Measurements from ENCODE around the gene ARHGAP24. TPM values are rescaled to one million over a fixed set of nuclear protein-coding genes. Genes with fewer than 3 reads are reported as not detected.

The ARHGAP24 gene
- total RNA-seq, 1 experiment from 2014 or later = 1.3 TPM

GRCh38 chr4:85870298-85871083 lies 395.5 kb downstream of the ARHGAP24 start (continued):
- no peak for TF ChIP-seq POLR2AphosphoS5 (IDR thresholded peaks at IDR 0.05; ENCODE audit: low read depth, low read length)
- no peak for TF ChIP-seq FOSL1 (IDR thresholded peaks at IDR 0.05; ENCODE audit: low read depth)
- no peak for TF ChIP-seq ZFX (IDR thresholded peaks at IDR 0.05)
- TF ChIP-seq SP1 (IDR thresholded peaks at IDR 0.05; ENCODE audit: low read depth) = no peak
- no peak for TF ChIP-seq JUND (IDR thresholded peaks at IDR 0.05)
- no peak for TF ChIP-seq POLR2A (IDR thresholded peaks at IDR 0.05; ENCODE audit: borderline replicate concordance, extremely low read depth, insufficient read depth, insufficient read length)
- TF ChIP-seq EZH2 (IDR thresholded peaks at IDR 0.05) = no peak
- no peak for TF ChIP-seq ELF1 (IDR thresholded peaks at IDR 0.05; ENCODE audit: borderline replicate concordance, low read depth)

DNA sequence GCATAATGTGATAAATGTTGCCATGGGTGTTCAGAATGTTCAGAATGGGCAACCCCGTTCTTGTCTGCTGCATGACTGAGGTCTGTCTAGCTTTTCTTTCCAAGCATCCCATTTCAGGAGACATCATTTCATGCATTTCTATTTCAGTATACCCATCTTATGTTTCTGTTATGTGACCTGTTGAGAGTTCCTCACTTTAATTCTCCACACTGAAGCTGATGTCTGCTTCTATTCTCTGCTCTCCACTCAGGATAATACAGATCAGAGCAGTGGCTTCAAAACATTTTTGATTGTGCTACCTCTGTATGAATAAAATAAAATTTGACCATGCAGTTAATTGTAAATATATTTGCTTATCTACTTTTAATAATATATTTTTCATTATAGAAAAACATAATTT lies 398.6 kb downstream of the ARHGAP24 start:
- TF ChIP-seq ELF1 (IDR thresholded peaks at IDR 0.05; ENCODE audit: borderline replicate concordance, low read depth) (no peak), ATF3 (IDR thresholded peaks at IDR 0.05) (no peak), SRF (IDR thresholded peaks at IDR 0.05; ENCODE audit: low read depth) (no peak), CEBPB (IDR thresholded peaks at IDR 0.05; ENCODE audit: low read depth) (no peak)
- TF ChIP-seq, protein P1, sequence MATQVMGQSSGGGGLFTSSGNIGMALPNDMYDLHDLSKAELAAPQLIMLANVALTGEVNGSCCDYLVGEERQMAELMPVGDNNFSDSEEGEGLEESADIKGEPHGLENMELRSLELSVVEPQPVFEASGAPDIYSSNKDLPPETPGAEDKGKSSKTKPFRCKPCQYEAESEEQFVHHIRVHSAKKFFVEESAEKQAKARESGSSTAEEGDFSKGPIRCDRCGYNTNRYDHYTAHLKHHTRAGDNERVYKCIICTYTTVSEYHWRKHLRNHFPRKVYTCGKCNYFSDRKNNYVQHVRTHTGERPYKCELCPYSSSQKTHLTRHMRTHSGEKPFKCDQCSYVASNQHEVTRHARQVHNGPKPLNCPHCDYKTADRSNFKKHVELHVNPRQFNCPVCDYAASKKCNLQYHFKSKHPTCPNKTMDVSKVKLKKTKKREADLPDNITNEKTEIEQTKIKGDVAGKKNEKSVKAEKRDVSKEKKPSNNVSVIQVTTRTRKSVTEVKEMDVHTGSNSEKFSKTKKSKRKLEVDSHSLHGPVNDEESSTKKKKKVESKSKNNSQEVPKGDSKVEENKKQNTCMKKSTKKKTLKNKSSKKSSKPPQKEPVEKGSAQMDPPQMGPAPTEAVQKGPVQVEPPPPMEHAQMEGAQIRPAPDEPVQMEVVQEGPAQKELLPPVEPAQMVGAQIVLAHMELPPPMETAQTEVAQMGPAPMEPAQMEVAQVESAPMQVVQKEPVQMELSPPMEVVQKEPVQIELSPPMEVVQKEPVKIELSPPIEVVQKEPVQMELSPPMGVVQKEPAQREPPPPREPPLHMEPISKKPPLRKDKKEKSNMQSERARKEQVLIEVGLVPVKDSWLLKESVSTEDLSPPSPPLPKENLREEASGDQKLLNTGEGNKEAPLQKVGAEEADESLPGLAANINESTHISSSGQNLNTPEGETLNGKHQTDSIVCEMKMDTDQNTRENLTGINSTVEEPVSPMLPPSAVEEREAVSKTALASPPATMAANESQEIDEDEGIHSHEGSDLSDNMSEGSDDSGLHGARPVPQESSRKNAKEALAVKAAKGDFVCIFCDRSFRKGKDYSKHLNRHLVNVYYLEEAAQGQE (IDR thresholded peaks at IDR 0.05; ENCODE audit: low read depth) = no peak
- Histone ChIP-seq H4K20me1 (ENCODE audit: insufficient read depth) (no peaks in the 10 kb centered on the region), H3K9me2 (ENCODE audit: insufficient read depth) (no peaks in the 10 kb centered on the region), H3K27ac (ENCODE audit: low read depth, low read length) (no peak overlapping the region), H2AFZ (ENCODE audit: low read depth, low read length, poor library complexity, severe bottlenecking) (no peak overlapping the region), H3K4me3 (replicated peaks in 1 of 2; ENCODE audit: low read depth in 1 of 2, low read length in 2 of 2) (no peak overlapping the region), H3K4me1 (ENCODE audit: control insufficient read depth in 1 of 2, insufficient read depth in 2 of 2, low read length in 2 of 2) (no peaks in the 10 kb centered on the region), H3K9ac (ENCODE audit: low read length) (no peak overlapping the region), H3K79me2 (ENCODE audit: insufficient read depth, low read length) (no peaks in the 10 kb centered on the region), H3K9me3 (ENCODE audit: control insufficient read depth in 1 of 2, insufficient read depth in 1 of 2, low read depth in 1 of 2, low read length in 2 of 2) (no peaks in the 10 kb centered on the region), H3K4me2 (ENCODE audit: low read length) (no peak overlapping the region), H3K27me3 (ENCODE audit: insufficient read depth, low read length) (no peaks in the 10 kb centered on the region), H3K36me3 (ENCODE audit: control insufficient read depth in 1 of 2, insufficient read depth in 2 of 2, low read length in 2 of 2) (no peaks in the 10 kb centered on the region)
- DNase-seq (ENCODE audit: low read depth, low spot score) = no peak
- no TSS peak for BruUV-seq (replicated peaks)
- RAD21 ChIA-PET (ENCODE audit: low non-redundant PET in 1 of 2, low total read pairs in 2 of 2, uncharacterized antibody in 2 of 2, unreplicated experiment in 2 of 2) = no interaction called here
- CTCF ChIA-PET = no interaction called here
- POLR2A ChIA-PET = no interaction called here
- no peak for ATAC-seq
- intact Hi-C loops (cut with micrococcal nuclease) = no loop called here
